ENCODE data around the gene TBRG4.

The TBRG4 gene

DNA sequence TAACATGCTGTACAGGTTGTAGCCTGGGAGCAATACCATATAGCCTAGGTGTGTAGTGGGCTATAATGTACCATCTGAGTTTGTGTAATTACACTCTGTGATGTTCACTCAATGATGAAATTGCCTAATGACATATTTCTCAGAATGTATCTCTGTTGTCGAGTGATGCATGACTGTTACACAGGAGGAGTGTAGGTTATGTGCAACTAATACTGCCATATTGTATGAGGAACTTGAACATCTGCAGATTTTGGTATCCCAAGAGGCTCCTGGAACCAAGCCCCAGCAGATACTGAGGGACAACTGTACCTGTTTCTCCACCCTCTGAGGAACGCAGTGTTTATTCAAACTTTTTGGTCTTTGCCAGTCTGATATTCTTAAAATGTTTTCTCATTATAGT, 61.3 kb downstream of the TBRG4 start:
- DNase-seq = no peak
